Mesenchymal stem cell (in vitro differentiated cells and primary cell): ENCODE results near the gene RNF10.

ENCODE experiments used
- DNase-seq: peaks from one replicate; pipeline ENCODE4 v3.0.0-alpha.2; 2013
- H2AFZ ChIP-seq: one replicate; pipeline ENCODE4 v1.6.1; 2013; ENCODE audit warnings: low read depth, mild to moderate bottlenecking, control low read depth, inconsistent platforms, low read length, moderate library complexity
- H2AK5ac ChIP-seq: 2 replicates; pipeline ENCODE4 v1.6.1; 2013; ENCODE audit warnings: low read length, moderate library complexity, mild to moderate bottlenecking, inconsistent platforms; ENCODE audit not compliant: severe bottlenecking
- H2BK120ac ChIP-seq: one replicate; pipeline ENCODE4 v1.6.1; 2013; ENCODE audit warnings: low read depth, mild to moderate bottlenecking, inconsistent platforms, low read length, moderate library complexity
- H2BK12ac ChIP-seq, 2 experiments: one replicate each; pipeline ENCODE4 v1.6.1; 2013; ENCODE audit warnings: inconsistent platforms in 2 of 2, low read length in 2 of 2, mild to moderate bottlenecking in 2 of 2, moderate library complexity in 2 of 2, control low read depth in 1 of 2
- H2BK15ac ChIP-seq: one replicate; pipeline ENCODE4 v1.6.1; 2013; ENCODE audit warnings: mild to moderate bottlenecking, low read depth, inconsistent platforms; ENCODE audit not compliant: poor library complexity, severe bottlenecking
- H2BK5ac ChIP-seq: 2 replicates; pipeline ENCODE4 v1.6.1; 2013; ENCODE audit warnings: low read depth, mild to moderate bottlenecking, low read length, control low read depth, inconsistent platforms; ENCODE audit not compliant: poor library complexity, severe bottlenecking
- H3K14ac ChIP-seq, 2 experiments: one replicate each; pipeline ENCODE4 v1.6.1; 2013; ENCODE audit warnings: inconsistent platforms in 2 of 2, low read length in 2 of 2, control low read depth in 1 of 2, mild to moderate bottlenecking in 1 of 2, moderate library complexity in 1 of 2
- H3K18ac ChIP-seq, 2 experiments: one replicate each; pipeline ENCODE4 v1.6.1; 2013; ENCODE audit warnings: inconsistent platforms in 2 of 2, low read length in 2 of 2, control low read depth in 1 of 2, low read depth in 1 of 2, mild to moderate bottlenecking in 1 of 2
- H3K23ac ChIP-seq, 2 experiments: one replicate each; pipeline ENCODE4 v1.6.1; 2013; ENCODE audit warnings: inconsistent platforms in 2 of 2, low read length in 2 of 2, mild to moderate bottlenecking in 2 of 2, moderate library complexity in 2 of 2, control low read depth in 1 of 2
- H3K27ac ChIP-seq: 2 replicates; pipeline ENCODE4 v1.5.1; 2013; ENCODE audit warnings: mild to moderate bottlenecking, moderate library complexity, low read length, control low read depth, inconsistent platforms; ENCODE audit not compliant: poor library complexity, severe bottlenecking
- H3K27me3 ChIP-seq, 2 experiments: 2 replicates each; pipeline versions ENCODE4 v1.6.1 to v1.7.0; 2013; ENCODE audit warnings: low read length in 2 of 2, mild to moderate bottlenecking in 2 of 2, moderate library complexity in 2 of 2, control low read depth in 1 of 2, inconsistent platforms in 1 of 2; ENCODE audit not compliant: control insufficient read depth in 1 of 2, insufficient read depth in 1 of 2
- H3K36me3 ChIP-seq, 2 experiments: 2 replicates each; pipeline versions ENCODE4 v1.6.1 to v1.7.0; 2013; ENCODE audit warnings: low read length in 2 of 2, control low read depth in 1 of 2, inconsistent platforms in 1 of 2, low read depth in 1 of 2, mild to moderate bottlenecking in 1 of 2; ENCODE audit not compliant: insufficient read depth in 2 of 2, control insufficient read depth in 1 of 2
- H3K4ac ChIP-seq, 2 experiments: one replicate each; pipeline ENCODE4 v1.6.1; 2013; ENCODE audit warnings: inconsistent platforms in 2 of 2, low read length in 2 of 2, mild to moderate bottlenecking in 2 of 2, moderate library complexity in 2 of 2, control low read depth in 1 of 2, low read depth in 1 of 2
- H3K4me1 ChIP-seq: 2 replicates; pipeline ENCODE4 v1.6.1; 2013; ENCODE audit warnings: low read depth, low read length, control low read depth; ENCODE audit not compliant: control insufficient read depth, insufficient read depth
- H3K4me2 ChIP-seq: 2 replicates; pipeline ENCODE4 v1.6.1; 2013; ENCODE audit warnings: low read length, mild to moderate bottlenecking, inconsistent platforms; ENCODE audit not compliant: poor library complexity, severe bottlenecking
- H3K4me3 ChIP-seq, 2 experiments: 2 replicates each; pipeline versions ENCODE4 v1.5.1 to v1.7.0; 2013; ENCODE audit warnings: low read length in 2 of 2, mild to moderate bottlenecking in 2 of 2, control low read depth in 1 of 2, low read depth in 1 of 2; ENCODE audit not compliant: insufficient read depth in 1 of 2
- H3K79me1 ChIP-seq: replicated peaks from 2 replicates; pipeline ENCODE4 v1.6.1; 2013; ENCODE audit warnings: mild to moderate bottlenecking, control low read depth, low read length, inconsistent platforms; ENCODE audit not compliant: poor library complexity, severe bottlenecking
- H3K9ac ChIP-seq: 2 replicates; pipeline ENCODE4 v1.7.0; 2013; ENCODE audit warnings: mild to moderate bottlenecking, low read length, moderate library complexity
- H3K9me3 ChIP-seq: 2 replicates; pipeline ENCODE4 v1.7.0; 2013; ENCODE audit warnings: mild to moderate bottlenecking, low read length; ENCODE audit not compliant: control insufficient read depth
- H4K8ac ChIP-seq: one replicate; pipeline ENCODE4 v1.6.1; 2013; ENCODE audit warnings: inconsistent platforms, mild to moderate bottlenecking, low read length, moderate library complexity
- H4K91ac ChIP-seq: one replicate; pipeline ENCODE4 v1.6.1; 2013; ENCODE audit warnings: mild to moderate bottlenecking, low read length, inconsistent platforms
- WGBS: methylation state at CpG from one replicate; pipeline ENCODE4 v1.1.7; 2013; ENCODE audit warnings: mixed read lengths; 5-methylcytosine and 5-hydroxymethylcytosine counted together

Gene RNF10

GRCh38 chr12:120583478-120584030, 49.4 kb downstream of the RNF10 start:
- Histone ChIP-seq H2AK5ac (no peak overlapping the region), H2BK12ac (no peak overlapping the region), H2BK120ac (no peak overlapping the region), H3K4ac (peak overlapping the region in 1 of 2 experiments; percentile 67), H3K36me3 (peaks cover 13 to 16% of the 10 kb centered on the region in 2 experiments), H3K4me2 (peak overlapping the region; percentile 35), H2AFZ (peak overlapping the region; percentile 33), H3K9ac (peak overlapping the region; percentile 52), H3K79me1 (peaks cover 6% of the 10 kb centered on the region), H3K18ac (no peak overlapping the region), H3K27me3 (peaks cover 8 to 24% of the 10 kb centered on the region in 2 experiments), H3K4me3 (peak overlapping the region in 1 of 2 experiments; percentile 35), H4K91ac (no peak overlapping the region), H3K23ac (no peak overlapping the region), H2BK15ac (no peak overlapping the region), H2BK5ac (no peak overlapping the region), H4K8ac (peak overlapping the region; percentile 30), H3K4me1 (peaks cover 11% of the 10 kb centered on the region), H3K9me3 (no peaks in the 10 kb centered on the region), H3K14ac (no peak overlapping the region), H3K27ac (no peak overlapping the region)
- WGBS = 27% methylated on average over 20 of the region's 20 CpGs
- DNase-seq = peak; percentile 68

GRCh38 chr12:120584343-120585149, 50.4 kb downstream of the RNF10 start:
- Histone ChIP-seq H2BK120ac (no peak overlapping the region), H3K9ac (peak overlapping the region; percentile 43), H4K91ac (no peak overlapping the region), H3K9me3 (no peaks in the 10 kb centered on the region), H3K79me1 (peaks cover 6% of the 10 kb centered on the region), H3K27ac (no peak overlapping the region), H4K8ac (peak overlapping the region; percentile 71), H3K4me3 (peak overlapping the region; percentile 30 to 65), H2AK5ac (no peak overlapping the region), H3K14ac (no peak overlapping the region), H2BK5ac (no peak overlapping the region), H3K4ac (peak overlapping the region in 1 of 2 experiments; percentile 12), H3K27me3 (peaks cover 8 to 24% of the 10 kb centered on the region in 2 experiments), H3K36me3 (peaks cover 6% of the 10 kb centered on the region in 2 experiments), H2BK15ac (no peak overlapping the region), H3K4me2 (peak overlapping the region; percentile 70), H2BK12ac (no peak overlapping the region), H3K23ac (no peak overlapping the region), H2AFZ (no peak overlapping the region), H3K4me1 (peaks cover 11% of the 10 kb centered on the region), H3K18ac (peak overlapping the region in 1 of 2 experiments; percentile 29)
- WGBS = 4% methylated on average over 40 of the region's 65 CpGs
- DNase-seq = peak; percentile 27

GRCh38 chr12:120586206-120586605, 52.0 kb downstream of the RNF10 start:
- no peak overlapping the region for H4K91ac ChIP-seq
- no peaks in the 10 kb centered on the region for H3K79me1 ChIP-seq
- no peaks in the 10 kb centered on the region for H3K36me3 ChIP-seq
- no peak overlapping the region for H3K27ac ChIP-seq
- no peak overlapping the region for H2BK12ac ChIP-seq
- no peak overlapping the region for H3K14ac ChIP-seq
- no peak overlapping the region for H3K9ac ChIP-seq
- H3K4me1 ChIP-seq = peaks cover 9% of the 10 kb centered on the region
- 93% methylated on average over 5 of the region's 7 CpGs for WGBS
- no peak overlapping the region for H4K8ac ChIP-seq
- no peak for DNase-seq
- H3K4me3 ChIP-seq = no peak overlapping the region
- H2AFZ ChIP-seq = no peak overlapping the region
- H3K4me2 ChIP-seq = no peak overlapping the region
- H3K27me3 ChIP-seq = peaks cover 8 to 24% of the 10 kb centered on the region in 2 experiments
- no peak overlapping the region for H2BK15ac ChIP-seq
- H2BK5ac ChIP-seq = no peak overlapping the region
- no peak overlapping the region for H3K18ac ChIP-seq
- no peak overlapping the region for H3K23ac ChIP-seq
- no peaks in the 10 kb centered on the region for H3K9me3 ChIP-seq
- no peak overlapping the region for H3K4ac ChIP-seq
- no peak overlapping the region for H2AK5ac ChIP-seq
- no peak overlapping the region for H2BK120ac ChIP-seq

- no peak overlapping the region for H2BK12ac ChIP-seq
- no peak overlapping the region for H3K27ac ChIP-seq
- no peak overlapping the region for H4K91ac ChIP-seq
- H3K9me3 ChIP-seq = no peaks in the 10 kb centered on the region
- H2AFZ ChIP-seq = no peak overlapping the region
- no peak for DNase-seq
- no peak overlapping the region for H2BK120ac ChIP-seq
- H3K14ac ChIP-seq = no peak overlapping the region
- H3K23ac ChIP-seq = no peak overlapping the region
- H2BK5ac ChIP-seq = no peak overlapping the region
- no peak overlapping the region for H3K9ac ChIP-seq
- no peak overlapping the region for H2AK5ac ChIP-seq
- WGBS = 95% methylated on average over 2 of the region's 2 CpGs
- no peaks in the 10 kb centered on the region for H3K79me1 ChIP-seq
- H3K27me3 ChIP-seq = peaks cover 13 to 27% of the 10 kb centered on the region in 2 experiments
- H3K36me3 ChIP-seq = no peaks in the 10 kb centered on the region
- H3K4me1 ChIP-seq = peaks cover 9% of the 10 kb centered on the region
- no peak overlapping the region for H4K8ac ChIP-seq
- H2BK15ac ChIP-seq = no peak overlapping the region
- no peak overlapping the region for H3K4ac ChIP-seq
- H3K4me2 ChIP-seq = no peak overlapping the region
- H3K18ac ChIP-seq = no peak overlapping the region
- H3K4me3 ChIP-seq = no peak overlapping the region
These were observed 52.7 kb downstream of the RNF10 start for GRCh38 chr12:120586860-120587259.
